ENCODE data around the gene C8G.

Gene C8G

GRCh38 chr9:136942881-136943230, 2.2 kb upstream of the C8G start:
- DNase-seq, result no peak

- no peak for DNase-seq
Measured at GRCh38 chr9:136943291-136944211, 1.5 kb upstream of the C8G start.

DNA sequence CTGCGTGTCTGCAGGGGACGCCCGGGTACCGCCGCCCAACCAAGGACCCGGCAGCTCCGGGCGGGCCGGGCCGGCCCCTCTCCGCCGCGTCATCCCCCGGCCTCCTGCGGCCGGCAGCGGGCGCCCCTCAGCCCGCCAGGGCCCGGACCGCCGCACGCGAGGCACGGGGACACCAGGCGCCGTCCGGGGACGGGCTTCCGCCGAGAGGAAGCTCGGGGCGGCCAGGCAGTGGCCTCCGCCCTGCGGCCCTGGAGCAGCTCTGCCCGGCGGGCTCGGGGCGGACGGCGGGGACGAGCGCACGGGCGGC, 878 bp upstream of the C8G start:
- DNase-seq, result no peak

GRCh38 chr9:136945333-136946227, 537 bp downstream of the C8G start:
- DNase-seq, result no peak

DNA sequence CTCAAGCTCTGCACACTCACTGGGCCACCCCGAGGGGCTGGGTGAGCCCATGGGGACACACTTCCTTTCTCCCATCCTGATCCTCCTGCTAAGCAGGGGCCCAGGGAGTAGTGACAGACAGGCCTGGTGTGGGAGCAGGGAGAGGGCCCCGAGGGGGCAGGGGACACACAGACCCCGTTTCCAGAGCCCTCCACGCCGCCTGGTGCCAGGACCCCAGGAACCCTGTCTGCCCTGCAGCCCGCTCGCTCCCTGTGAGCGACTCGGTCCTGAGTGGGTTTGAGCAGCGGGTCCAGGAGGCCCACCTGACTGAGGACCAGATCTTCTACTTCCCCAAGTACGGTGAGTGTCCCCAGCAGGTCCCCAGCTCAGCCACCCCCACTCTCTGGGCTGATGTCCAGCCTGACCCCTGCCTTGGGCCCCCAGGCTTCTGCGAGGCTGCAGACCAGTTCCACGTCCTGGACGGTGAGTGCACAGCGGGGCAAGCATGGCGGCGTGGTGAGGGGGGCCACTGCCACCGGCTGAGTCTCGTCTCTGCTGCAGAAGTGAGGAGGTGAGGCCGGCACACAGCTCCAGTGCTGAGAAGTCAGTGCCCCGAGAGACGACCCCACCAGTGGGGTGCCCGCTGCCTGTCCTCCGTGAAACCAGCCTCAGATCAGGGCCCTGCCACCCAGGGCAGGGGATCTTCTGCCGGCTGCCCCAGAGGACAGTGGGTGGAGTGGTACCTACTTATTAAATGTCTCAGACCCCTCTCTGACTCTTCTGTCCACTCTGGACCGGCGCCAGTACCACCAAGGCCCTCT, 1.4 kb downstream of the C8G start:
- no peak for DNase-seq

GRCh38 chr9:136947028-136947891, 2.2 kb downstream of the C8G start:
- no peak for DNase-seq

GRCh38 chr9:136947955-136948510, 3.0 kb downstream of the C8G start:
- no peak for DNase-seq

GRCh38 chr9:136949239-136949816, 4.3 kb downstream of the C8G start:
- DNase-seq, result no peak

DNA sequence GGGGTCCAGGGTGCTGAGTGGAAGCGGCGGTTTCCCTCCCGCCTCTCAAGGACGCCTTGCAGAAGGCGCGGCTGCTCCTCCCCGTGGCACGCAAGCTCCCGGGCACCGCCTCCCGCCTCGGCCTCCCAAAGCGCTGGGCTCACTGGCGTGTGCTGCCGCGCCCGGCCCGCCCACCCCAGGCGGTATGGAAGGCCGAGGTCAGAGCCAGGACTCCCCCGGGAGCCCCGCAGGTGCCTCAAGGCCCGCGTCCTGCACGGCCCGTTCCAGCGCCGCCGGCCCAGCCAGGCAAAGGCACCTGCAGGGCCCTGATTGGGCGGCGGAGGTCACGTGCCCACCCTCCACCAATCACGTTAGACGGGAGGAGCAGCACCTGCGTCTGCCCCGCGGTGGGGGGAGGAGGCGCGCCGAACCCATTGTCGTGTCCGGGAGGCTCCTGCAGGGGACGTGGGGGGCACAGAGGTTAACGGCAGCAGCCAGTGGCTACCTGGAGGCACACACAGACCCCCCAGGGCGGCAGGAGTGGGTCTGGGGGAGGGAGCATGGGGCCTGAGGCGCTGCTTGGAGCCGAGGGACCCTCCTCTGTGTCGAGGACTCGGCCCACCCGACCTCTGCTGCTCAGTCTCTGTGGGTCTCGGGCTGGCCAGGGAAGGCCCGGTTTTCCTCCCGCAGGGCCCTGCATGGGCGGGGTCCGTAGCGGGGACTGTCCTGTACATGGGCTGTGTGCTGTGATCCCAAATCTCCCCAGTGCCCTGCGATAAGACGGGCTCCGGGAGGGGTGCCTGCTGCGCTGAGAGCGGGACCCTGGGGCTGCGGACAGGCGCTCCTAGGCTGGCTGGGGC, 5.0 kb downstream of the C8G start:
- peak; percentile 86 for DNase-seq

- no peak for DNase-seq
Measured at GRCh38 chr9:136950656-136951276, 5.7 kb downstream of the C8G start.

GRCh38 chr9:136951541-136952320, 6.7 kb downstream of the C8G start, which contains the start of gene LCN12:
TSS of gene LCN12 (plus strand) at chr9:136952273. CDS start at chr9:136952328, 55 bp downstream.
- no peak for DNase-seq

- DNase-seq, result no peak
Measured at GRCh38 chr9:136952321-136952850, 7.3 kb downstream of the C8G start.

DNA sequence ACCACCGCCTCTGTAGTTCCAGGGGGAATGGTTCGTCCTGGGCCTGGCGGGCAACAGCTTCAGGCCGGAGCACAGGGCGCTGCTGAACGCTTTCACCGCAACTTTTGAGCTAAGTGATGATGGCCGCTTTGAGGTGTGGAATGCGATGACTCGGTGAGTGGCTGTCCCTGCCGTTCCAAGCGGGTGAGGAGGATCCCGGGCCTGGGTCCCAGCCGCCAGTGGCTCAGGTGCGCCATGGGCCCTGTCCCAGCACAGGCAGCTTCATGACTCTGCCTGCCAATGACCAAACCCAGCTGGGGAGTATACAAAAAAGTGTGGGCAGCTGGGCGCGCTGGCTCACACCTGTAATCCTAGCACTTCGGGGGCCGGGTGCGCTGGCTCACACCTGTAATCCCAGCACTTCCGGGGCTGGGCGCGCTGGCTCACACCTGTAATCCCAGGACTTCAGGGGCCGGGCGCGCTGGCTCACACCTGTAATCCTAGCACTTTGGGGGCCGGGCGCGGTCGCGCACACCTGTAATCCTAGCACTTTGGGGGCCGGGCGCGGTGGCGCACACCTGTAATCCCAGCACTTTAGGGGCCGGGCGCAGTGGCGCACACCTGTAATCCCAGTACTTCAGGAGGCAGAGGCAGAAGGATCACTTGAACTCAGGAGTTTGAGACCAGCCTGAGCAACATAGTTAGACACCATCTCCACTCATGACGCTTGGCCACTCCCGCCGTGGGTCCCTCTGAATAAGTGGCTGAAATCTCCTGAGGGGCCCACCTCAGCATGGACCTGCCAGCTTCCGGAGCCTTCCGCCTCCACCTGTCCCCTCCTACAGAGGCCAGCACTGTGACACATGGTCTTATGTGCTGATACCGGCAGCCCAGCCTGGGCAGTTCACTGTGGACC, 8.1 kb downstream of the C8G start:
- DNase-seq, result no peak

DNA sequence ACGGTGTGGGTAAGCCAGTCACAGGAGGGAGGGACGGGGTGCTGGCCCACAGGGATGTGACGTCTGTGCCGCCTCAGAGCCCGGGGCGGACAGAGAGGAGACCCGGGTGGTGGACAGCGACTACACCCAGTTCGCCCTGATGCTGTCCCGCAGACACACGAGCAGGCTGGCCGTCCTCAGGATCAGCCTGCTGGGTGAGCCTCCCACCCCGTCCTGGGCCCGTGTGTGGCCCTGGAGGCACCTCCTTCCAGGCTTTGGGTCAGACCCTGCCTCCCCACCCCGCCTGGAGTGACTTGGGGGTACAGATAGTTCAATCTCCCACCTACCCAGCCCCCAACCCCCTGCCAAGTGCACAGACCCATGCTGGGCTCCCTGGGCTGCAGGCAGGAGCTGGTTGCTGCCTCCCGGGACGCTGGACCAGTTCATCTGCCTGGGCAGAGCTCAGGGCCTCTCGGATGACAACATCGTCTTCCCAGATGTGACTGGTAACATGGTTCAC, 8.8 kb downstream of the C8G start:
- no peak for DNase-seq

- no peak for DNase-seq
Measured at GRCh38 chr9:136954270-136955083, 9.4 kb downstream of the C8G start.

GRCh38 chr9:136955202-136955942, 10.3 kb downstream of the C8G start:
- DNase-seq, result no peak

Measured in T1000 (cell line).